Putamen (tissue), 1 donor: ENCODE results near the gene COL2A1.
A peak's percentile ranks its signal among the peaks of the same experiment; 100 is the strongest.
"Not testable (repeated sequence)": the region's sequence is repeated elsewhere in the genome, so short reads cannot be mapped to it uniquely, and the experiment has no call there.

Source experiments
- DNase-seq: peaks from one replicate; pipeline ENCODE4 v3.0.0-alpha.2; 2016; ENCODE audit warnings: low spot score

The COL2A1 gene

GRCh38 chr12:47975036-47975620 is 29.1 kb downstream of the COL2A1 start:
- no peak for DNase-seq

GRCh38 chr12:47973870-47974269 is 30.4 kb downstream of the COL2A1 start:
- DNase-seq, result no peak

- DNase-seq, result no peak
These were observed 31.4 kb downstream of the COL2A1 start for GRCh38 chr12:47972895-47973294.

GRCh38 chr12:47970843-47971242 is 33.4 kb downstream of the COL2A1 start:
- no peak for DNase-seq

GRCh38 chr12:47969845-47970244 is 34.4 kb downstream of the COL2A1 start:
- no peak for DNase-seq

GRCh38 chr12:47967461-47968321 is 36.6 kb downstream of the COL2A1 start:
- no peak for DNase-seq

GRCh38 chr12:47965581-47965980 is 38.7 kb downstream of the COL2A1 start:
- DNase-seq, result no peak

DNA sequence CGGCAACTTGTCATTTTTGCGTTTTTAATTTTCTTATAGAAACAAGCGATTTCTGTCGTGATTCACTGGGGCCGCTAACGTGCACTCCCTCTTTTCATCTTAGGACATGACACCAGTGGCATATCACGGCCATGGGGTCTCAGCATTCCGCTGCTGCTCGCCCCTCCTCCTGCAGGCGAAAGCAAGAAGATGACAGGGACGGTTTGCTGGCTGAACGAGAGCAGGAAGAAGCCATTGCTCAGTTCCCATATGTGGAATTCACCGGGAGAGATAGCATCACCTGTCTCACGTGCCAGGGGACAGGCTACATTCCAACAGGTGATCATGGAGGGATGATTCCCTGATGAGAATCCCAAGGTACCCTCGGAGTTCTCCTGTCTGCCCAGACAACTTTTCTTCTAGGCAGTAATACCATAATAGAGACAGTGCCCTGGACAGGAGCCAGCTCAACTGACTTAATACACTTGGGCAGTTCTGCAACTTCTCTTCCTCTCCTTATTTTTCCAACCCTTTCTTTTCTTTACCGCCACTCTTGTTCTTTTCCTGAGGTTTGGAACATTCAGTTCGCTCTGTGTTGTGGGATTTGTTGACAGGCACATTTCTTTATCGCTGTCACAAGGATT is 40.1 kb downstream of the COL2A1 start:
- no peak for DNase-seq

DNA sequence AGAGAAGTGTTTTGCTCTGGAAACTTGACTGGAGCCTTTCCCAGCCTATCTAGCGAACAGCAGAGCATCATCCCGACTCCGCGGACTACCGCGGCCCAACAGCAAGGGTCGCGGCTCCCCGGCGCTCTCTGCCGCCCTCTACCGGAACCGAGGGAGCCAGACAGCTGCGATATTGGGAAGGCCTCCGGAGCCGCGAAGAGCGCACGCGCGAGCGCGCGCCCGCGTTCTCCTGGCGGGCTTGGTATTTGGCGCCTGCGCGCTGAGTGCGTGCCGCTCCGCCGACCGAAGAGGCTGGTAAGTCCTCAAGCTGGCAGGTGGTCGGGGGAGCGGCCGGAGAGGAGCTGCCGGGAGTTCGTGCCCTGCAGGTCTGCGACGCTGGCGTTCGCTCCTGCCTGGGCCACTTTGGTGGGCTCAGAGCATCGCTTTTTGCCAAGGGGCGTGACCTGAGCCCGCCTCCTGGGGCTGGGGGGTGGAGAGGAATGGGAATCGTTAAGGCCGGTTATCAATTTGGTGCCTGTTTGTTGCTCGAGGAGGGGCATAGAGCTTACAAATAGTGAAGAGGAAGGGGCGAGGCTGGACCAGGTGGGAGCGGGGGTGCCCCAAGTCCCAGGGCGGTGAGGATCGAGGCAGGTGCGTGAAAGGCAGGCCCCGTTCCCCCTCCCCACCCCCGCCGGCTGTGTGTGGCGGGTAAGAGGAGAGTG is 40.8 kb downstream of the COL2A1 start, which contains the start of gene TMEM106C:
TSS of gene TMEM106C (plus strand) at position 257 of the 701 bp plus-strand sequence. CDS start 641 bp downstream, outside the sequence.
- DNase-seq, result peak; percentile 90

- no peak for DNase-seq
These were observed 42.1 kb downstream of the COL2A1 start for GRCh38 chr12:47962198-47962597.

DNA sequence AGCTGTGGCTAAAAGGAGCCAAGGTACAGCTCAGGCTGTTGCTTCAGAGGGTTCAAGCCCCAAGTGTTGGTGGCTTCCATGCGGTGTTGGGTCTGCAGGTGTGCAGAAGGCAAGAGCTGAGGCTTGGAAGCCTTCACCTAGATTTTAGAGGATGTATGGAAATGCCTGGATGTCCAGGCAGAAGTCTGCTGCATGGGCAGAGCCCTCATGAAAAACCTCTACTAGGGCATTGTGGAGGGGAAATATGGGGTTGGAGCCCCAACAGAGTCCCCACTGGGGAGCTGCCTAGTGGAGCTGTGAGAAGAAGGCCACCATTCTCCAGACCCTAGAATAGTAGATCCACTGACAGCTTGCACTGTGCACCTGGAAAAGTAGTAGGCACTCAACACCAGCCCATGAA is 46.6 kb downstream of the COL2A1 start:
- not testable (repeated sequence) for DNase-seq

GRCh38 chr12:47955059-47955458 is 49.2 kb downstream of the COL2A1 start:
- no peak for DNase-seq

DNA sequence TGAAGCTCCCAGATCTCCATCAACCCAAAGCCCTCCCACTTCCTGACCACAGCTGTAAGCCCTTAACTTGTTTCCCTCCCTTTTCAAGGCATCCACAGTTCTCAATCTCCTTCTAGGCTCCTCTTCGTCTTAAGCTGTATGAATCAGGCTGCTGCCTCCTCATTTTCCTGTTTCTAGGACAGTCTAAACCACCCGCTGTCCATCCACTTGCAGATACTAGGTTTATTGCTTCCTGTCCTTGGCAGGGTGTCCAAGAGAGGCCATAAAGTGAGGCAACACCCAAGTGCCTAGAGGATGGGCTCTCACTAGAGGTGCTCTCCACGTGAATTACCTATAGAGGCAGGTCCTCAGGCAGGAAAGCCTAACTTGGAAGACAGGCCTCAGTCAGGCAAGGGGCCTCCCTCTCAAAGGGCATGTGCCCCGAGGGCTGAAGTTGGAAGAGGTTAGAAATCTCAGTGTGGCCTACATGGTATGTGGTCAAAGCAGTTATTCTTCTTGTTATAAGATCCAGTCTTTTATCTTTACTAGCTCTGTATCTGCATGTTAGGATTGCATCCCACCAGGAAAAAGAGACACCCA is 49.7 kb downstream of the COL2A1 start:
- DNase-seq, result no peak

DNA sequence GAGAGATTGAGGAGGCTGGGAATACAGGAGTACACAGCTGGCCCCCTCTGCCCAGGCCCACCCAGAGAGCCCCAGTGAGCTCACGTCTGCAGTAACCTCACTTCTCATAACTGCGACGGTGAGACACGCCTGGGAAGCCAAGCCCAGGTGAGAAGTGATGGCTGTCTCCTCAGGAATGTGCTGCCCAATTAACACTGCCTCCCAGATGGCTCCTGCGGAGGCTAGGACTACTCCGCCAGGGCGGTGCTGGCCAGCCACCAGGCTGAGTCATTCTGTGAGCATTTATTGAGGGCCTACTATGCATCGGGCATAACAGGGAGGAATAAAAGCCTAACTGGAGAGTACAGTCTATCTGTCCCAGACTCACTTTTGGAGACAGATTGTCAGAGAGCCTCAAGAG is 50.2 kb downstream of the COL2A1 start:
- no peak for DNase-seq

DNA sequence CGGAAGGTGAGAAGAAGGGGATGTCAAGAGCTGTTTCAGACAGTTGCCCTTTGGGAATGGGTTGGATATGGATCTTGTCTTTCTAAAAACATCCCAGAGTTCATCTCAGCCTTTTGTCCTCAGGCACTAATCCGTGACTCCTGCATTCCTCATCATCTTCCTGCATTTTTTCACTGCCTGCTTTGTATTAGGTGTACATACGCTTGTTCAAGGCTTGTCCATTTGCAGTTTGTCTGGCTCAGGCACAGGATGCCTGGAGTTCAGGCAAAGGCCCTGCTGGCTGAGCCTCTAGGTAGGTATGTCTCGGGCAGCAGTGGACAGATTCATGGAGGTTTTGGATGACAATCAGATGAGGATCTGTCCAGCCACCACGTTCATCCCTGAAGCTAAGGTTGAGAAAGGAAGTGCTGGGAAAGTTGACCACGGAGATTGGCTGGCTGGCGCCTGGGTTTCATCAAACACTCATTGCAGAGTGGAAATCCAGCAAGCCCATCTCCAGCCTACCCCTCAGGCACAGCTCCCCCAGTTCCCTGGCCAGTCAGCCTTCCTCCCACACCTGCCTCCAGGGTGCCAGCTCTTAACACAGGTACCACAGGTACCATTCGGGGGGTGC is 53.3 kb downstream of the COL2A1 start:
- no peak for DNase-seq

DNA sequence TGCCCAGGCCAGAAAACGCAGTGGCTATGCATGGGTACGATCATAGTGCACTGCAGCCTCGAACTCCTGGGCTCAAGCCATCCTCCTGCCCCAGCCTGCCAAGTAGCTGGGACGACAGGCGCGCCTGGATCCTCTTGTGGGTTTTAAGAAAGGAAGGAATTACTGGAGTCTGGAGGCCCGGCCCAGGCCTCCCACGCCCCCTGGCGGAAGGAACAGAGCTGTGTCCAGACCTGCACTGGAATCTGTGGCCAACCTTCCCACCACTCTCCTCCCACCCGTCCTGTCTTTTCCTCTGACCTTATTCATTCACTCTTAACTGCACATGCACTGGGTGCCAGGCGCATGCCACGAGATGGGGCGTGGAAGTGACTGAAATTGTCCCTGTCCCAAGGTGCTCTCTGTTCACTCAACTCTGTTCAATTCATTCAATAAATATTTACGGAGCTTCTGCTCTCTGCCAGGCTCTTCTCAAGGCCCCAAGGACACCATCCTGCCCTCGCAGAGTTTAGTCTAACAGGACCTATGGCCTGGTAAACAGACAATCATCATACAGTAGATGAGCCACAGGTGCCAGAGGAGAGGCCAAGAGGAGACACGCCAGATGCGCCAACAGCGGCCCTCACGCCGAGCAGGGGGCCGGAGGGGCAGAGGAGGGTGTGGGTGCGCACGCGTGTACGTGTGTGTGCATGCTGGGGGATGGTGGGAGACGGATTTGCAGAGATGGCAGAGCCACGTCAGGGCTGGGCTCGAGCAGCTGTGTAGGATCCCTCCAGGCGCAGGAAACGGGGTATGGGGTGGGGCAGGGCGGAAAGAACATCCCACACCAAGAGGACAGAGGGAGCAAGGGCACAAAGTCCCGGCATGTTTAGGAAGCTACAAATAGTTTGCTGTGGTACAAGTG is 54.6 kb downstream of the COL2A1 start:
- DNase-seq, result peak; percentile 32

- no peak for DNase-seq
These were observed 56.9 kb downstream of the COL2A1 start for GRCh38 chr12:47947341-47947740.

DNA sequence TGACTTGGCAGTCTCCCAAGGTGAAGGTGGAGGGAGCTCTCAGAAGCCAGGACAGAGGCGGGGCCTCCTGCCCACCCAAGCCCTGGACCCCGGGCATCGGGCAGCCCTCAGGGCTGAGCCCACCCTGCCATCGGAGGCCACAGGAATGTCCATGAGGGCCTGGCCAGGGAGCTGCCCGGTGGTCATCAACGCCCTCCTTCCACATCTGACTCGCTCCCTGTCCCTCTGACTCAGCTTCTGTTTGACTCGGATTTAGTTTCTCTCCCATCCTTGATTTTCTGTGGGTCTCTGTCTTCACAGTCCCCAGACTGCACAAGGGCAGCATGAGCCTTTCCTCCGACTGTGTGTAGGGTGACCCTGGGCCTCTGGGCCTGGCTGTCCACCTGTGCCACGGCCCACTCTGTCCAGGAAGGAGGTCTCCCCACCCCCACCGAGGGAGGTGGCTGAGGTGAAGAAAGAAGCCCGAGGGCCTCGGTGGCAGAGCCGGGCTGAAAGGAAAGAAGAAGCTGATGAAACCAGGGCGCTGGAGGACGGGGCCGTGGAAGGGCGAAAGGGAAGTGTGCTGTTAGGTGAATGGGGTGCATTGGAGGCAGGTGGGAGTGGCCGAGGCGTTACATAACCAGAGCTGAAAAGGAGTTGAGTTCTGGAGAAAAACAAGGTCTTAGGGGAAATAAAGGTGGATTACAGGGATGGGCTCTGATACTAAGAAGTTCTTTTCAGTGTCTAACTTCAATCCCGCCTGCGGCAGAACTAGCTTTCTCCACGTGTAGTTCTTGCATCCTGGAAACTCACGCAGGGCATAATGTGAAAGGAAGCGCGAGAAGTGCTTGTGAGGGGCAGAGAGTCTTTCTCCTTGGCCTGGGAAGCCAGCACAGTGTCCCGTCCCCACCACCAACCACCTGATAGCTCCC is 57.6 kb downstream of the COL2A1 start:
- DNase-seq, result no peak

DNA sequence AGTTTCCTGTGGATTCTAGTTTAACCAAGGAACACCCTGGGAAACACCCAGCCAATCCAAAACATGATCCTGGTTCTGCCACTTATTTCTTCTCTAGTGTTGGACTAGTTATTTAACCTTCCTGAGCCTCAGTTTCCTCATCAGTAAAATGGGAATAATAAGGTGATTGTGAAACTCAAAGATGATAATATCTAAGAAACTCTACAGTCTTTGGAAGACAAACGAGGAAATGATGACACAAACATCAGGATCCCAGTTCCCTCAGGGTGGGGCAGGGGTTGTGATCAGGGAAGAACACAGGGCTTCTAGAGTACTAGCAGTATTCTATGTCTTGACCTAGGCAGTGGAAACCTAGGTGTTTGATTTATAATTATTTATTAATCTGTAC is 58.9 kb downstream of the COL2A1 start:
- no peak for DNase-seq
